ENCODE results near the gene HOTAIR. TPM values are rescaled to one million over a fixed set of nuclear protein-coding genes. Genes with fewer than 3 reads are reported as not detected.

HOTAIR gene
- total RNA-seq, 1 experiment from 2014 or later, result not detected

GRCh38 chr12:53980104-53980801 is 5.5 kb upstream of the HOTAIR start:
- no peak overlapping the region for H3K14ac ChIP-seq (ENCODE audit: insufficient read depth, low read length)
- peaks cover 94% of the 10 kb centered on the region for H3K27me3 ChIP-seq (ENCODE audit: insufficient read depth, low read length)
- H4K5ac ChIP-seq (ENCODE audit: insufficient read length, low read depth, low read length), result no peak overlapping the region
- no peak overlapping the region for H2BK12ac ChIP-seq (ENCODE audit: insufficient read length, low read depth, low read length)
- H3K9me3 ChIP-seq (ENCODE audit: control insufficient read depth, low read depth, low read length), result no peaks in the 10 kb centered on the region
- H4K91ac ChIP-seq (ENCODE audit: insufficient read length, low read depth, low read length), result no peak overlapping the region
- peaks cover 6 to 14% of the 10 kb centered on the region in 2 experiments for H3K4me1 Mint-ChIP-seq
- no peak overlapping the region for H3K27ac Mint-ChIP-seq
- H3K23me2 ChIP-seq (ENCODE audit: insufficient read length, low read depth, low read length, poor library complexity, severe bottlenecking), result no peaks in the 10 kb centered on the region
- H2AK5ac ChIP-seq (ENCODE audit: insufficient read length, low read length), result no peak overlapping the region
- H2BK15ac ChIP-seq (ENCODE audit: low read depth, low read length), result no peak overlapping the region
- H3K27ac ChIP-seq (ENCODE audit: insufficient read length, low read depth, low read length), result no peak overlapping the region
- DNase-seq, result no peak
- no peak for TF ChIP-seq CTCF (conservative IDR thresholded peaks at IDR 0.05)
- H3K56ac ChIP-seq (ENCODE audit: insufficient read length, low read depth, low read length), result no peak overlapping the region
- no peak overlapping the region for H2BK120ac ChIP-seq (ENCODE audit: low read depth, low read length, poor library complexity, severe bottlenecking)
- H2BK5ac ChIP-seq (ENCODE audit: insufficient read length, low read length), result no peak overlapping the region
- no peak overlapping the region for H3K4me3 Mint-ChIP-seq
- peaks cover 0 to 2% (median 2%) of the 10 kb centered on the region in 3 experiments; a peak in 3 of 7 replicates for H3K36me3 Mint-ChIP-seq (ENCODE audit: insufficient read depth in 1 of 3, low read depth in 3 of 3)
- no peak overlapping the region for H2AFZ ChIP-seq (ENCODE audit: low read length)
- no peak overlapping the region for H3K18ac ChIP-seq (ENCODE audit: insufficient read length, low read depth, low read length)
- no peak overlapping the region for H3K4me2 ChIP-seq (ENCODE audit: insufficient read depth, insufficient read length, low read length)
- H3K9ac ChIP-seq (ENCODE audit: extremely low read depth, insufficient read length, low read length), result no peak overlapping the region
- H3K4ac ChIP-seq (ENCODE audit: low read depth, low read length), result no peak overlapping the region
- peaks cover 100% of the 10 kb centered on the region for H3K27me3 Mint-ChIP-seq (ENCODE audit: low read depth)
- no peak overlapping the region for H3T11ph ChIP-seq (ENCODE audit: low read length)
- H3K4me1 ChIP-seq (ENCODE audit: insufficient read depth, low read length), result no peaks in the 10 kb centered on the region
- WGBS (ENCODE audit: extremely low coverage, insufficient read length, low lambda C conversion rate), result no CpG with 5 or more reads among the region's 7 CpGs
- no peak overlapping the region for H4K8ac ChIP-seq (replicated peaks; ENCODE audit: insufficient read length, low read depth, low read length)
- no peak overlapping the region for H3K23ac ChIP-seq (ENCODE audit: insufficient read length, low read depth, low read length)
- H3K9me3 Mint-ChIP-seq, result peaks cover 12 to 15% of the 10 kb centered on the region in 2 experiments; a peak in 4 of 5 replicates
- H2BK20ac ChIP-seq (ENCODE audit: low read depth, low read length, poor library complexity, severe bottlenecking), result no peak overlapping the region
- no peaks in the 10 kb centered on the region for H4K20me1 ChIP-seq (ENCODE audit: control insufficient read depth, insufficient read depth, insufficient read length)
- no peaks in the 10 kb centered on the region for H3K79me2 ChIP-seq (ENCODE audit: insufficient read depth, low read length)
- no peaks in the 10 kb centered on the region for H3K79me1 ChIP-seq (ENCODE audit: insufficient read depth, low read depth, low read length, poor library complexity, severe bottlenecking)
